H9 (cell line): ENCODE results near the gene TFF1. TPM values are rescaled to one million over a fixed set of nuclear protein-coding genes. Genes with fewer than 3 reads are reported as not detected.

Experiments
- DNase-seq: peaks from one replicate; pipeline ENCODE4 v3.0.0-alpha.2; 2017
- H2AFZ ChIP-seq: one replicate; pipeline ENCODE4 v1.6.1; 2013; ENCODE audit warnings: mild to moderate bottlenecking, low read length, control low read depth, moderate library complexity
- H2AK5ac ChIP-seq: 2 replicates; pipeline ENCODE4 v1.6.1; 2013; ENCODE audit warnings: low read length, control low read depth, mixed read lengths; ENCODE audit not compliant: insufficient read length
- H2BK120ac ChIP-seq: one replicate; pipeline ENCODE4 v1.6.1; 2013; ENCODE audit warnings: low read depth, mild to moderate bottlenecking, low read length, control low read depth, inconsistent platforms; ENCODE audit not compliant: poor library complexity, severe bottlenecking
- H2BK12ac ChIP-seq: 2 replicates; pipeline ENCODE4 v1.6.1; 2013; ENCODE audit warnings: low read length, control low read depth, mixed read lengths, low read depth; ENCODE audit not compliant: insufficient read length
- H2BK15ac ChIP-seq: 2 replicates; pipeline ENCODE4 v1.6.1; 2013; ENCODE audit warnings: low read depth, low read length, control low read depth
- H2BK20ac ChIP-seq: one replicate; pipeline ENCODE4 v1.6.1; 2013; ENCODE audit warnings: low read depth, mild to moderate bottlenecking, low read length, control low read depth, inconsistent platforms; ENCODE audit not compliant: poor library complexity, severe bottlenecking
- H2BK5ac ChIP-seq: 2 replicates; pipeline ENCODE4 v1.6.1; 2013; ENCODE audit warnings: low read length, control low read depth, mixed read lengths; ENCODE audit not compliant: insufficient read length
- H3K14ac ChIP-seq: 2 replicates; pipeline ENCODE4 v1.6.1; 2013; ENCODE audit warnings: low read length, control low read depth; ENCODE audit not compliant: insufficient read depth
- H3K18ac ChIP-seq: 2 replicates; pipeline ENCODE4 v1.6.1; 2013; ENCODE audit warnings: low read depth, mild to moderate bottlenecking, mixed read lengths, low read length, control low read depth; ENCODE audit not compliant: insufficient read length
- H3K23ac ChIP-seq: 2 replicates; pipeline ENCODE4 v1.6.1; 2013; ENCODE audit warnings: low read length, control low read depth, mixed read lengths, low read depth; ENCODE audit not compliant: insufficient read length
- H3K23me2 ChIP-seq: 2 replicates; pipeline ENCODE4 v1.6.1; 2013; ENCODE audit warnings: low read depth, mild to moderate bottlenecking, mixed read lengths, low read length, control low read depth; ENCODE audit not compliant: insufficient read length, poor library complexity, severe bottlenecking
- H3K27ac ChIP-seq: 2 replicates; pipeline ENCODE4 v1.5.1; 2013; ENCODE audit warnings: low read length, control low read depth, mixed read lengths, low read depth; ENCODE audit not compliant: insufficient read length
- H3K27me3 ChIP-seq: 2 replicates; pipeline ENCODE4 v1.6.1; 2013; ENCODE audit warnings: low read length, control low read depth, inconsistent platforms; ENCODE audit not compliant: insufficient read depth
- H3K4ac ChIP-seq: 2 replicates; pipeline ENCODE4 v1.6.1; 2013; ENCODE audit warnings: low read depth, mild to moderate bottlenecking, control low read depth, inconsistent platforms, low read length, moderate library complexity
- H3K4me1 ChIP-seq: 2 replicates; pipeline ENCODE4 v1.6.1; 2013; ENCODE audit warnings: low read length, control low read depth, inconsistent platforms; ENCODE audit not compliant: insufficient read depth
- H3K4me2 ChIP-seq: 2 replicates; pipeline ENCODE4 v1.6.1; 2013; ENCODE audit warnings: low read length, control low read depth, mixed read lengths; ENCODE audit not compliant: insufficient read length, insufficient read depth
- H3K56ac ChIP-seq: 2 replicates; pipeline ENCODE4 v1.6.1; 2013; ENCODE audit warnings: low read depth, mild to moderate bottlenecking, mixed read lengths, low read length, control low read depth; ENCODE audit not compliant: insufficient read length
- H3K79me1 ChIP-seq: 2 replicates; pipeline ENCODE4 v1.6.1; 2013; ENCODE audit warnings: low read depth, mild to moderate bottlenecking, moderate library complexity, low read length, control low read depth, inconsistent platforms; ENCODE audit not compliant: insufficient read depth, poor library complexity, severe bottlenecking
- H3K79me2 ChIP-seq: 2 replicates; pipeline ENCODE4 v1.6.1; 2013; ENCODE audit warnings: low read length, control low read depth, inconsistent platforms; ENCODE audit not compliant: insufficient read depth
- H3K9ac ChIP-seq: 2 replicates; pipeline ENCODE4 v1.6.1; 2013; ENCODE audit warnings: low read length, control low read depth, mixed read lengths; ENCODE audit not compliant: insufficient read length; ENCODE audit errors: extremely low read depth
- H3K9me3 ChIP-seq: one replicate; pipeline ENCODE4 v1.6.1; 2013; ENCODE audit warnings: low read depth, low read length, inconsistent platforms; ENCODE audit not compliant: control insufficient read depth
- H3T11ph ChIP-seq: one replicate; pipeline ENCODE4 v1.6.1; 2013; ENCODE audit warnings: mild to moderate bottlenecking, low read length, control low read depth, inconsistent platforms
- H4K20me1 ChIP-seq: one replicate; pipeline ENCODE4 v1.6.1; 2013; ENCODE audit not compliant: control insufficient read depth, insufficient read length, insufficient read depth
- H4K5ac ChIP-seq: 2 replicates; pipeline ENCODE4 v1.6.1; 2013; ENCODE audit warnings: low read depth, mild to moderate bottlenecking, mixed read lengths, low read length, control low read depth; ENCODE audit not compliant: insufficient read length
- H4K8ac ChIP-seq: replicated peaks from 2 replicates; pipeline ENCODE4 v1.6.1; 2013; ENCODE audit warnings: low read length, control low read depth, mixed read lengths, low read depth; ENCODE audit not compliant: insufficient read length
- H4K91ac ChIP-seq: 2 replicates; pipeline ENCODE4 v1.6.1; 2013; ENCODE audit warnings: low read depth, mild to moderate bottlenecking, moderate library complexity, mixed read lengths, low read length, control low read depth; ENCODE audit not compliant: insufficient read length
- H3K27ac Mint-ChIP-seq, 3 experiments: 2 replicates in 2 of 3; 3 replicates in 1 of 3; pipeline ENCODE4 v1.8.0; 2020 to 2021; ENCODE audit warnings: mixed read lengths in 3 of 3, mild to moderate bottlenecking in 1 of 3, moderate library complexity in 1 of 3
- H3K27me3 Mint-ChIP-seq: 2 replicates; pipeline ENCODE4 v1.8.0; 2021; ENCODE audit warnings: low read depth, mild to moderate bottlenecking, moderate library complexity, mixed read lengths
- H3K36me3 Mint-ChIP-seq, 3 experiments: 2 replicates in 2 of 3; 3 replicates in 1 of 3; pipeline ENCODE4 v1.8.0; 2020 to 2021; ENCODE audit warnings: low read depth in 3 of 3, mixed read lengths in 3 of 3; ENCODE audit not compliant: insufficient read depth in 1 of 3
- H3K4me1 Mint-ChIP-seq, 2 experiments: 2 replicates each; pipeline ENCODE4 v1.8.0; 2020; ENCODE audit warnings: mixed read lengths in 2 of 2
- H3K4me3 Mint-ChIP-seq, 2 experiments: 2 replicates in 1 of 2; 3 replicates in 1 of 2; pipeline ENCODE4 v1.8.0; 2020 to 2021; ENCODE audit warnings: mild to moderate bottlenecking in 2 of 2, mixed read lengths in 2 of 2, moderate library complexity in 1 of 2
- H3K9me3 Mint-ChIP-seq, 2 experiments: 2 replicates in 1 of 2; 3 replicates in 1 of 2; pipeline ENCODE4 v1.8.0; 2020; ENCODE audit warnings: mild to moderate bottlenecking in 2 of 2, mixed read lengths in 2 of 2, moderate library complexity in 1 of 2
- WGBS: extraction: QIAGEN DNeasy Blood & Tissue Kit; methylation state at CpG from one replicate; pipeline ENCODE4 v1.1.7; 2013; ENCODE audit warnings: missing lambda C conversion rate, low lambda C conversion rate, mixed read lengths; ENCODE audit not compliant: insufficient read length; ENCODE audit errors: extremely low coverage; 5-methylcytosine and 5-hydroxymethylcytosine counted together
- total RNA-seq: library from RNA; stranded (reverse); gene quantifications from 2 replicates; pipeline ENCODE4 v1.2.1, GENCODE V29; 2021
- TF ChIP-seq, protein P1 (sequence below): fragments of 200-600 bp; sonication (generic); conservative IDR thresholded peaks from 3 replicates; pipeline ENCODE4 v1.8.0; 2021; ENCODE audit warnings: antibody characterized with exemption, mild to moderate bottlenecking

The TFF1 gene
- total RNA-seq, 1 experiment from 2014 or later = not detected

DNA sequence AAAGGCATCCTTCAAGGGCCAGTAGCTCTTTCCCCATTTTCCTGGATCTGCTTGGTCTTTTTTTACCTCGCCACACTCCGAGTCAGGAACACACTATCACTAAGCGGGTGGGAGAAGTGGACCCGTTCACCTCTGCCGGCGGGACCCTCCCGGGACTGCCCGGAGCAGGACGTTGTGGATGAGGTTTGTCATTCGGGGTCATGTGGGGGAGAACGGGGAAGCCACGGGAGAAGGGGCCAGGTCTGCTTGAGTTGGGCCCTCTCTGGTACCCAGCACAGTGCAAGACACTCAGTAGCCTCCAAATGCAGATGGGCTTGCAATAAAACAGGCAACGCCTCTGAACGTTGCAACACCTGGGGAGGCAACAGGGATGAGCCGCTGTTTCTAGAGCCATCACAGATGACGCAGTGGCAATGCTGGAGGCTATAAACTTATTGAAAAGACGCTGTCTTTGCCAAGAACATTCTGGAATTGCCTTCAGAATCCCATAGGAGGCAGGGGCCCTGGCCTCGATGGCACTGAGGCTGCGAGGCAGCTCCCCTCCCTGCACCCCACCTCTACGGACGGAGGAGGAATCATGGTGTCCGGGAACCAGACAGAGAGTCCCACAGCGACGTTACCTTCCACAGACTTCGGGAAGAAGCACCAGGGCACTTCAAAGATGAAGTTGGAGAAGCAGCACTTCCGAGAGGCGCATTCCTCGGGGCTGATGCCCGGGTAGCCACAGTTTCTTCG, 19.3 kb downstream of the TFF1 start:
- H3K9me3 Mint-ChIP-seq = no peaks in the 10 kb centered on the region; a peak in 1 of 5 replicates
- Histone ChIP-seq H3K9me3 (no peaks in the 10 kb centered on the region), H2BK12ac (no peak overlapping the region), H3K27ac (no peak overlapping the region), H3K14ac (no peak overlapping the region), H4K5ac (no peak overlapping the region), H3K79me1 (no peaks in the 10 kb centered on the region), H3K4ac (no peak overlapping the region), H3K4me2 (no peak overlapping the region), H3K23me2 (no peaks in the 10 kb centered on the region), H3K18ac (no peak overlapping the region), H3K27me3 (no peaks in the 10 kb centered on the region), H2AFZ (no peak overlapping the region), H4K20me1 (no peaks in the 10 kb centered on the region), H3K56ac (no peak overlapping the region), H2BK120ac (no peak overlapping the region), H4K8ac (no peak overlapping the region), H2AK5ac (no peak overlapping the region), H3K9ac (no peak overlapping the region), H2BK15ac (no peak overlapping the region), H3T11ph (no peak overlapping the region), H3K79me2 (no peaks in the 10 kb centered on the region), H4K91ac (no peak overlapping the region), H2BK20ac (no peak overlapping the region), H2BK5ac (no peak overlapping the region), H3K23ac (no peak overlapping the region), H3K4me1 (0 out of 2 replicates have a peak, but pooled peaks cover 1% of the 10 kb centered on the region)
- peaks cover 0 to 3% of the 10 kb centered on the region in 2 experiments; a peak in 1 of 4 replicates for H3K4me1 Mint-ChIP-seq
- TF ChIP-seq, protein P1, sequence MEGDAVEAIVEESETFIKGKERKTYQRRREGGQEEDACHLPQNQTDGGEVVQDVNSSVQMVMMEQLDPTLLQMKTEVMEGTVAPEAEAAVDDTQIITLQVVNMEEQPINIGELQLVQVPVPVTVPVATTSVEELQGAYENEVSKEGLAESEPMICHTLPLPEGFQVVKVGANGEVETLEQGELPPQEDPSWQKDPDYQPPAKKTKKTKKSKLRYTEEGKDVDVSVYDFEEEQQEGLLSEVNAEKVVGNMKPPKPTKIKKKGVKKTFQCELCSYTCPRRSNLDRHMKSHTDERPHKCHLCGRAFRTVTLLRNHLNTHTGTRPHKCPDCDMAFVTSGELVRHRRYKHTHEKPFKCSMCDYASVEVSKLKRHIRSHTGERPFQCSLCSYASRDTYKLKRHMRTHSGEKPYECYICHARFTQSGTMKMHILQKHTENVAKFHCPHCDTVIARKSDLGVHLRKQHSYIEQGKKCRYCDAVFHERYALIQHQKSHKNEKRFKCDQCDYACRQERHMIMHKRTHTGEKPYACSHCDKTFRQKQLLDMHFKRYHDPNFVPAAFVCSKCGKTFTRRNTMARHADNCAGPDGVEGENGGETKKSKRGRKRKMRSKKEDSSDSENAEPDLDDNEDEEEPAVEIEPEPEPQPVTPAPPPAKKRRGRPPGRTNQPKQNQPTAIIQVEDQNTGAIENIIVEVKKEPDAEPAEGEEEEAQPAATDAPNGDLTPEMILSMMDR = no peak
- peaks cover 4% of the 10 kb centered on the region for H3K27me3 Mint-ChIP-seq
- no CpG with 5 or more reads among the region's 30 CpGs for WGBS
- no peak overlapping the region for H3K27ac Mint-ChIP-seq
- no peak overlapping the region for H3K4me3 Mint-ChIP-seq
- no peak for DNase-seq
- no peaks in the 10 kb centered on the region for H3K36me3 Mint-ChIP-seq
